ENCODE data around the gene ARHGEF10L. TPM values are rescaled to one million over a fixed set of nuclear protein-coding genes. Genes with fewer than 3 reads are reported as not detected.

Gene ARHGEF10L
- total RNA-seq, 3 donors from 2014 or later (not counting 1 experiment from before 2014, with no cell fraction given), result 0.70 to 1.7 (median 0.94) TPM

GRCh38 chr1:17645068-17645911 is 105.8 kb downstream of the ARHGEF10L start:
- Histone ChIP-seq H3K27ac (ENCODE audit: low read length) (no peak overlapping the region), H3K4me1 (ENCODE audit: control insufficient read depth, insufficient read depth, low read length) (no peaks in the 10 kb centered on the region), H3K36me3 (ENCODE audit: control insufficient read depth, insufficient read depth, low read length) (no peaks in the 10 kb centered on the region), H3K27me3 (ENCODE audit: control insufficient read depth, insufficient read depth, low read length) (no peaks in the 10 kb centered on the region), H3K9me3 (ENCODE audit: control insufficient read depth, insufficient read depth, low read length) (no peaks in the 10 kb centered on the region), H3K4me3 (ENCODE audit: low read length) (no peak overlapping the region)
- intact Hi-C loops (cut with micrococcal nuclease), result no loop called here
- Mint-ChIP-seq H3K27ac (no peak overlapping the region), H3K4me3 (no peak overlapping the region), H3K36me3 (no peaks in the 10 kb centered on the region), H3K9me3 (no peaks in the 10 kb centered on the region), H3K4me1 (no peaks in the 10 kb centered on the region), H3K27me3 (ENCODE audit: low read depth in 2 of 2) (no peaks in the 10 kb centered on the region)
- no peak for TF ChIP-seq CTCF (IDR thresholded peaks at IDR 0.05)
- ATAC-seq (no peak), DNase-seq (no peak)
- 90% methylated on average over 28 of the region's 28 CpGs for WGBS (ENCODE audit: insufficient coverage)

GRCh38 chr1:17646444-17647280 is 107.2 kb downstream of the ARHGEF10L start:
- H3K27me3 Mint-ChIP-seq (ENCODE audit: low read depth in 2 of 2), result no peaks in the 10 kb centered on the region
- ATAC-seq, result no peak
- TF ChIP-seq CTCF (IDR thresholded peaks at IDR 0.05), result no peak
- Histone ChIP-seq H3K4me3 (ENCODE audit: low read length) (no peak overlapping the region), H3K36me3 (ENCODE audit: control insufficient read depth, insufficient read depth, low read length) (no peaks in the 10 kb centered on the region), H3K27me3 (ENCODE audit: control insufficient read depth, insufficient read depth, low read length) (no peaks in the 10 kb centered on the region), H3K4me1 (ENCODE audit: control insufficient read depth, insufficient read depth, low read length) (no peaks in the 10 kb centered on the region), H3K27ac (ENCODE audit: low read length) (no peak overlapping the region), H3K9me3 (ENCODE audit: control insufficient read depth, insufficient read depth, low read length) (no peaks in the 10 kb centered on the region)
- no peak overlapping the region for H3K27ac Mint-ChIP-seq
- intact Hi-C loops (cut with micrococcal nuclease), result no loop called here
- H3K4me1 Mint-ChIP-seq, result no peaks in the 10 kb centered on the region
- no peak for DNase-seq
- no peak overlapping the region for H3K4me3 Mint-ChIP-seq
- H3K9me3 Mint-ChIP-seq, result no peaks in the 10 kb centered on the region
- H3K36me3 Mint-ChIP-seq, result no peaks in the 10 kb centered on the region
- WGBS (ENCODE audit: insufficient coverage), result 89% methylated on average over 32 of the region's 32 CpGs

- no peak for DNase-seq
- Mint-ChIP-seq H3K36me3 (no peaks in the 10 kb centered on the region), H3K4me1 (no peaks in the 10 kb centered on the region), H3K4me3 (no peak overlapping the region), H3K9me3 (no peaks in the 10 kb centered on the region), H3K27ac (no peak overlapping the region), H3K27me3 (ENCODE audit: low read depth in 2 of 2) (no peaks in the 10 kb centered on the region)
- Histone ChIP-seq H3K9me3 (ENCODE audit: control insufficient read depth, insufficient read depth, low read length) (no peaks in the 10 kb centered on the region), H3K27me3 (ENCODE audit: control insufficient read depth, insufficient read depth, low read length) (no peaks in the 10 kb centered on the region), H3K27ac (ENCODE audit: low read length) (no peak overlapping the region), H3K4me3 (ENCODE audit: low read length) (no peak overlapping the region), H3K4me1 (ENCODE audit: control insufficient read depth, insufficient read depth, low read length) (no peaks in the 10 kb centered on the region), H3K36me3 (ENCODE audit: control insufficient read depth, insufficient read depth, low read length) (no peaks in the 10 kb centered on the region)
- 94% methylated on average over 19 of the region's 20 CpGs for WGBS (ENCODE audit: insufficient coverage)
- no peak for TF ChIP-seq CTCF (IDR thresholded peaks at IDR 0.05)
- no peak for ATAC-seq
- intact Hi-C loops (cut with micrococcal nuclease), result no loop called here
Measured at GRCh38 chr1:17648457-17649145, 109.1 kb downstream of the ARHGEF10L start.
